B cell (primary cell): ENCODE measurements around the gene TMOD1. TPM values are rescaled to one million over a fixed set of nuclear protein-coding genes. Genes with fewer than 3 reads are reported as not detected.

Experiments
- ATAC-seq: fragments of 200-7000 bp; cut with Tn5 transposase; one replicate; pipeline ENCODE4 v1.10.0; 2021; ENCODE audit warnings: low read depth, mild to moderate bottlenecking, moderate number of reproducible peaks, moderate library complexity
- CTCF ChIA-PET: fragments of 350-600 bp; sonication (Branson Sonifier 250); formaldehyde crosslinking; loops from one replicate; lab custom pipeline; 2021; ENCODE audit warnings: antibody characterized with exemption, inconsistent platforms; lab: Charles Lee
- POLR2A ChIA-PET: fragments of 350-600 bp; sonication (Branson Sonifier 250); formaldehyde crosslinking; loops from one replicate; lab custom pipeline; 2021; ENCODE audit warnings: antibody characterized with exemption; lab: Charles Lee
- DNase-seq: peaks from one replicate; pipeline ENCODE4 v3.0.0; 2013
- H2AFZ ChIP-seq: 2 replicates; pipeline ENCODE4 v1.6.1; 2012; ENCODE audit warnings: mild to moderate bottlenecking, low read depth, low read length; ENCODE audit not compliant: insufficient read depth, poor library complexity, severe bottlenecking
- H3K27ac ChIP-seq, 2 donors: 1 replicate in 1 of 2; 2 replicates in 1 of 2; pipeline ENCODE4 v1.5.1; 2012 to 2013; ENCODE audit warnings: low read length in 2 of 2, mild to moderate bottlenecking in 2 of 2, moderate library complexity in 1 of 2
- H3K27me3 ChIP-seq, 4 experiments: fragments of 200-600 bp in 1 of 4; sonication (generic) in 1 of 4; replicated peaks in 1 of 4; 1 replicate in 2 of 4; 2 replicates in 2 of 4; pipeline versions ENCODE4 v1.6.1 to v1.7.0; 2013 to 2016; ENCODE audit warnings: low read length in 3 of 4, mild to moderate bottlenecking in 2 of 4, mixed read lengths in 1 of 4, moderate library complexity in 1 of 4; ENCODE audit not compliant: insufficient read depth in 4 of 4, control insufficient read depth in 3 of 4; ENCODE audit errors: control extremely low read depth in 1 of 4
- H3K36me3 ChIP-seq, 2 experiments: replicated peaks in 1 of 2; 1 replicate in 1 of 2; 2 replicates in 1 of 2; pipeline versions ENCODE4 v1.6.1 to v1.7.1; 2013; ENCODE audit warnings: low read length in 1 of 2; ENCODE audit not compliant: insufficient read depth in 2 of 2, control insufficient read depth in 1 of 2; ENCODE audit errors: control extremely low read depth in 1 of 2, extremely low read depth in 1 of 2
- H3K4me1 ChIP-seq, 2 donors: fragments of 200-600 bp in 1 of 2; sonication (generic) in 1 of 2; 1 replicate in 1 of 2; 2 replicates in 1 of 2; pipeline versions ENCODE4 v1.5.1 to v1.6.1; 2013 to 2017; ENCODE audit warnings: low read length in 2 of 2; ENCODE audit not compliant: control insufficient read depth in 2 of 2, insufficient read depth in 2 of 2
- H3K4me2 ChIP-seq: replicated peaks from 2 replicates; pipeline ENCODE3; 2012; ENCODE audit warnings: mild to moderate bottlenecking, low read depth, low read length; ENCODE audit not compliant: poor library complexity, severe bottlenecking
- H3K4me3 ChIP-seq, 5 experiments: fragments of 200-600 bp in 1 of 5; sonication (generic) in 1 of 5; 1 replicate in 3 of 5; 2 replicates in 2 of 5; pipeline versions ENCODE4 v1.5.1 to v1.7.0; 2011 to 2016; ENCODE audit warnings: low read length in 4 of 5, mild to moderate bottlenecking in 4 of 5, low read depth in 2 of 5, control low read depth in 1 of 5, moderate library complexity in 1 of 5; ENCODE audit not compliant: insufficient read depth in 1 of 5; ENCODE audit errors: control extremely low read depth in 1 of 5, extremely low read depth in 1 of 5
- H3K79me2 ChIP-seq: fragments of 200-600 bp; sonication (generic); one replicate; pipeline ENCODE4 v1.6.0; 2016; ENCODE audit warnings: low read length; ENCODE audit not compliant: control insufficient read depth, insufficient read depth
- H3K9ac ChIP-seq: fragments of 200-600 bp; sonication (generic); 2 replicates; pipeline ENCODE4 v1.6.1; 2017; ENCODE audit warnings: mild to moderate bottlenecking, low read length, moderate library complexity
- H3K9me3 ChIP-seq, 3 donors: one replicate each; pipeline versions ENCODE4 v1.6.1 to v1.7.1; 2013; ENCODE audit warnings: low read length in 2 of 3; ENCODE audit not compliant: control insufficient read depth in 2 of 3, insufficient read depth in 1 of 3; ENCODE audit errors: control extremely low read depth in 1 of 3
- H4K20me1 ChIP-seq: 2 replicates; pipeline ENCODE4 v1.6.0; 2012; ENCODE audit warnings: mild to moderate bottlenecking, low read length; ENCODE audit not compliant: insufficient read depth, control insufficient read depth, poor library complexity, severe bottlenecking
- H3K27ac Mint-ChIP-seq: one replicate; pipeline ENCODE4 v1.8.0; 2021; ENCODE audit warnings: mixed read lengths
- H3K27me3 Mint-ChIP-seq: one replicate; pipeline ENCODE4 v1.8.0; 2021; ENCODE audit warnings: mixed read lengths
- H3K4me1 Mint-ChIP-seq: one replicate; pipeline ENCODE4 v1.8.0; 2021; ENCODE audit warnings: mixed read lengths
- H3K4me3 Mint-ChIP-seq: one replicate; pipeline ENCODE4 v1.8.0; 2021; ENCODE audit warnings: mixed read lengths
- H3K9me3 Mint-ChIP-seq: one replicate; pipeline ENCODE4 v1.8.0; 2022; ENCODE audit warnings: mixed read lengths; ENCODE audit not compliant: insufficient read depth
- EZH2 ChIP-seq: IDR thresholded peaks from 2 replicates; pipeline ENCODE4 v1.6.1; 2012; ENCODE audit warnings: borderline replicate concordance, low read depth, mild to moderate bottlenecking, moderate library complexity, low read length; ENCODE audit not compliant: insufficient read depth, poor library complexity, severe bottlenecking
- WGBS: methylation state at CpG from one replicate; pipeline ENCODE4 v1.1.5; 2013; ENCODE audit warnings: missing lambda C conversion rate; ENCODE audit not compliant: insufficient coverage; 5-methylcytosine and 5-hydroxymethylcytosine counted together
- intact Hi-C: fragments of 100-400 bp; cut with micrococcal nuclease; formaldehyde crosslinking; loops from one replicate; pipeline ENCODE4 v1.10.0; 2022
- polyA plus RNA-seq: library from polyadenylated mRNA; depleted of rRNA; stranded (reverse); fragments of >200 nt; gene quantifications from 2 replicates; pipeline ENCODE4 v1.2.3, GENCODE V29; 2012
- total RNA-seq, 2 donors: library from RNA; stranded (reverse); fragments of 120-200 nt in 1 of 2; gene quantifications; 1 replicate in 1 of 2; 2 replicates in 1 of 2; pipeline versions ENCODE4 v1.2.3 to v1.2.4, GENCODE V29; 2013 to 2022
- TF ChIP-seq, protein P1 (sequence below): fragments of 200-600 bp; IDR thresholded peaks from one replicate; pipeline ENCODE4 v1.8.0; 2022; ENCODE audit warnings: antibody characterized with exemption, mild to moderate bottlenecking

The TMOD1 gene
- total and polyA plus RNA-seq, 2 donors (not counting 1 experiment from before 2014, with no cell fraction given) = 0.30 to 2.5 TPM

DNA sequence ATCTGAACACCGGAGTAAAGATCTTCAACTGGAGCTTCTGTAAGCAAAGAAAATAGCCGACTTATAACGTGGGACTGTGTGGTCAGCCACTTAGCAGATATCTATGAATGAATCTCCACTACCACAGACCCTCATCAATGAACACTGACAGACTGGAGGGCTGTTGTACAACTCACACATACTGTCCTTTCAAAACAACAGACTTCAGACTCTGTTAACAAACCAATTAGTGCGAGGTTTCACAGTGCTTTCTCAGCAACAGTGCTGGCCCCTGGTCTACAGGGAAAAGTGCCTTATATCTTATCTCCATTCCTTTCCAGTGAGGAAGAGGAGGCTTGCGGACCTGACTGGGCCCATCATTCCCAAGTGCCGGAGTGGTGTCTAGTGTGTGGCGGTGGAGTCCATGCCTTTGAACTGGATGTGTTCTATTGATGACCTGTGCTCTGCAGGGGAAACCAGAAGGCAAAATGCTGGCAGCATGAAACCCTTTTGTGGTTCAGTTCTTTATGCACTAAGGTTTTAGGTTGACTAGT is 97.9 kb downstream of the TMOD1 start:
- Histone ChIP-seq H3K79me2 (no peaks in the 10 kb centered on the region), H3K4me3 (no peak overlapping the region), H3K4me1 (peaks cover 0 to 4% of the 10 kb centered on the region in 2 donors), H3K9ac (no peak overlapping the region), H2AFZ (no peak overlapping the region), H3K4me2 (no peak overlapping the region), H3K27ac (no peak overlapping the region), H4K20me1 (no peaks in the 10 kb centered on the region), H3K36me3 (peaks cover 0 to 36% of the 10 kb centered on the region in 2 experiments), H3K9me3 (no peaks in the 10 kb centered on the region), H3K27me3 (no peaks in the 10 kb centered on the region)
- no peak overlapping the region for H3K27ac Mint-ChIP-seq
- no peak for ATAC-seq
- ChIA-PET CTCF (interaction anchor here (0.7 to 5.0 kb wide), 29 partner anchors 7 to 742 kb away, joined by 3 to 81 read pairs (median 6); partner anchors contain the start of genes NCBP1, TDRD7, TMOD1 and TSTD2), POLR2A (interaction anchor here (1.1 kb wide), 1 partner anchor 24 kb away, joined by 3 read pairs; no protein-coding TSS in a partner anchor)
- H3K9me3 Mint-ChIP-seq = no peaks in the 10 kb centered on the region
- intact Hi-C loops = loop anchor here (1.0 kb wide), 1 partner anchor 131 kb away; no protein-coding TSS in a partner anchor
- DNase-seq = no peak
- peaks cover 6% of the 10 kb centered on the region for H3K4me1 Mint-ChIP-seq
- 92% methylated on average over 7 of the region's 7 CpGs for WGBS
- TF ChIP-seq, protein P1, sequence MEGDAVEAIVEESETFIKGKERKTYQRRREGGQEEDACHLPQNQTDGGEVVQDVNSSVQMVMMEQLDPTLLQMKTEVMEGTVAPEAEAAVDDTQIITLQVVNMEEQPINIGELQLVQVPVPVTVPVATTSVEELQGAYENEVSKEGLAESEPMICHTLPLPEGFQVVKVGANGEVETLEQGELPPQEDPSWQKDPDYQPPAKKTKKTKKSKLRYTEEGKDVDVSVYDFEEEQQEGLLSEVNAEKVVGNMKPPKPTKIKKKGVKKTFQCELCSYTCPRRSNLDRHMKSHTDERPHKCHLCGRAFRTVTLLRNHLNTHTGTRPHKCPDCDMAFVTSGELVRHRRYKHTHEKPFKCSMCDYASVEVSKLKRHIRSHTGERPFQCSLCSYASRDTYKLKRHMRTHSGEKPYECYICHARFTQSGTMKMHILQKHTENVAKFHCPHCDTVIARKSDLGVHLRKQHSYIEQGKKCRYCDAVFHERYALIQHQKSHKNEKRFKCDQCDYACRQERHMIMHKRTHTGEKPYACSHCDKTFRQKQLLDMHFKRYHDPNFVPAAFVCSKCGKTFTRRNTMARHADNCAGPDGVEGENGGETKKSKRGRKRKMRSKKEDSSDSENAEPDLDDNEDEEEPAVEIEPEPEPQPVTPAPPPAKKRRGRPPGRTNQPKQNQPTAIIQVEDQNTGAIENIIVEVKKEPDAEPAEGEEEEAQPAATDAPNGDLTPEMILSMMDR = no peak
- TF ChIP-seq EZH2 = no peak
- no peak overlapping the region for H3K4me3 Mint-ChIP-seq
- no peaks in the 10 kb centered on the region for H3K27me3 Mint-ChIP-seq

DNA sequence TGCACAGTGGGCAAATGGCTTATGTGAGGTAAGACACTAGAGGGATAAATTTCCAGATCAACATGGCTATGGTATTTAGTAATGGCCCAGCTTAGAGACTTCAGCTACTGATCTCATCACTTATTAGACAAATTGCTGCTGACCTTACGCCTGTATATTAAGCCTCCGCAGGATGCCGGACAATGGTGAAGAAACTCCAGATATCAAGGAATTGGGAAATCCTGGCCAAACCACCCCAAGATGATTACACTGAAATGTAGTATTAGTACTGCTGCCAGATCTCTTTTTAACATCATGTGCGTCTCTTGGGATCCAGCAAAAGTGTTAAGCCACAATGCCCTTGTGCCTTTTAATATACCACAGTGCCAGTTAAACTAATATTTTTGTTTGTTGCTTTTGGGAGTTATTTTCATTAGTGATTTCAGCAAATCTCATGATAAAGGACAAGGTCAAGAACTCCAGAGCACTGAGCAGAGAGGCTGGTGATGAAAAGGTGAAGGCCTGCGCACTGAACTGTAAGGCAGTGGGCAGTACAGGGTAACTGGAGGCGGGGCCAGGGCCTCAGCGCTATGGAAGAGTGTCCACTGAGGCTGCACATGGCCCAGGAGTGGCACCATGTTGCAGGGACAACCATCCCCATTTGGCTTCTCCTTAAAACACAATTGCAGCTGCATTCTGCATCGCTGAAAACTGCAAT is 99.2 kb downstream of the TMOD1 start:
- WGBS = 100% methylated on average over 5 of the region's 8 CpGs
- H3K27ac ChIP-seq = no peak overlapping the region
- no peak for ATAC-seq
- H3K4me3 ChIP-seq = no peak overlapping the region
- intact Hi-C loops = no loop called here
- Mint-ChIP-seq H3K27me3 (no peaks in the 10 kb centered on the region), H3K4me3 (no peak overlapping the region), H3K9me3 (no peaks in the 10 kb centered on the region), H3K4me1 (peaks cover 6% of the 10 kb centered on the region), H3K27ac (no peak overlapping the region)
- DNase-seq = no peak
- no peaks in the 10 kb centered on the region for H3K27me3 ChIP-seq
- POLR2A ChIA-PET = no interaction called here
- H2AFZ ChIP-seq = no peak overlapping the region
- no peak overlapping the region for H3K4me2 ChIP-seq
- CTCF ChIA-PET = interaction anchor here (0.6 to 1.1 kb wide), 7 partner anchors 11 to 746 kb away, joined by 3 to 4 read pairs (median 3); partner anchors contain the start of genes NCBP1, TSTD2 and ZNF782
- no peaks in the 10 kb centered on the region for H3K79me2 ChIP-seq
- H3K9me3 ChIP-seq = no peaks in the 10 kb centered on the region
- peaks cover 0 to 4% of the 10 kb centered on the region in 2 donors for H3K4me1 ChIP-seq
- no peak overlapping the region for H3K9ac ChIP-seq
- TF ChIP-seq, protein P1 = no peak
- TF ChIP-seq EZH2 = no peak
- no peaks in the 10 kb centered on the region for H4K20me1 ChIP-seq
- peaks cover 0 to 49% of the 10 kb centered on the region in 2 experiments for H3K36me3 ChIP-seq
